CD4-positive, alpha-beta T cell (primary cell): Measurements from ENCODE around the gene ZNF792. TPM values are rescaled to one million over a fixed set of nuclear protein-coding genes. Genes with fewer than 3 reads are reported as not detected.
A peak's percentile ranks its signal among the peaks of the same experiment; 100 is the strongest.
"Not testable (repeated sequence)": the region's sequence is repeated elsewhere in the genome, so short reads cannot be mapped to it uniquely, and the experiment has no call there.

Source experiments
- ATAC-seq: fragments of 200-7000 bp; cut with Tn5 transposase; one replicate; pipeline ENCODE4 v1.10.0; 2022; ENCODE audit warnings: mild to moderate bottlenecking; ENCODE audit not compliant: poor library complexity
- CTCF ChIA-PET: fragments of 350-600 bp; sonication (Branson Sonifier 250); formaldehyde crosslinking; loops from one replicate; lab custom pipeline; 2021; ENCODE audit warnings: antibody characterized with exemption, inconsistent platforms; lab: Charles Lee
- POLR2A ChIA-PET: fragments of 350-600 bp; sonication (Branson Sonifier 250); formaldehyde crosslinking; loops from one replicate; lab custom pipeline; 2021; ENCODE audit warnings: antibody characterized with exemption, inconsistent platforms; lab: Charles Lee
- DNase-seq, 14 experiments: peaks; one replicate each; pipeline ENCODE4 v3.0.0-alpha.2; 2013 to 2020; ENCODE audit warnings: mixed read lengths in 2 of 14
- H3K27ac ChIP-seq, 2 donors: one replicate each; pipeline versions ENCODE4 v1.5.1 to v1.7.0; 2013; ENCODE audit warnings: low read length in 2 of 2, low read depth in 1 of 2, mild to moderate bottlenecking in 1 of 2
- H3K27me3 ChIP-seq, 2 experiments: 1 replicate in 1 of 2; 2 replicates in 1 of 2; pipeline versions ENCODE4 v1.6.1 to v1.7.0; 2013; ENCODE audit warnings: low read length in 2 of 2, control low read depth in 1 of 2, mild to moderate bottlenecking in 1 of 2, moderate library complexity in 1 of 2; ENCODE audit not compliant: insufficient read depth in 2 of 2, control insufficient read depth in 1 of 2
- H3K36me3 ChIP-seq: one replicate; pipeline ENCODE4 v1.6.1; 2013; ENCODE audit warnings: low read length, control low read depth; ENCODE audit not compliant: insufficient read depth
- H3K4me1 ChIP-seq: one replicate; pipeline ENCODE4 v1.6.1; 2013; ENCODE audit warnings: low read length, control low read depth; ENCODE audit not compliant: insufficient read depth
- H3K4me3 ChIP-seq: one replicate; pipeline ENCODE4 v1.5.1; 2013; ENCODE audit warnings: mild to moderate bottlenecking, low read length, moderate library complexity
- H3K9me3 ChIP-seq, 2 experiments: 1 replicate in 1 of 2; 2 replicates in 1 of 2; pipeline versions ENCODE4 v1.6.1 to v1.7.0; 2013; ENCODE audit warnings: low read length in 2 of 2, mild to moderate bottlenecking in 2 of 2, control low read depth in 1 of 2, moderate library complexity in 1 of 2; ENCODE audit not compliant: control insufficient read depth in 1 of 2, insufficient read depth in 1 of 2
- H3K27ac Mint-ChIP-seq: one replicate; pipeline ENCODE4 v1.8.0; 2020; ENCODE audit warnings: mixed read lengths
- H3K27me3 Mint-ChIP-seq: one replicate; pipeline ENCODE4 v1.8.0; 2021; ENCODE audit warnings: mixed read lengths
- H3K36me3 Mint-ChIP-seq: one replicate; pipeline ENCODE4 v1.8.0; 2021; ENCODE audit warnings: low read depth, mixed read lengths
- H3K4me1 Mint-ChIP-seq: one replicate; pipeline ENCODE4 v1.8.0; 2021; ENCODE audit warnings: low read depth, mixed read lengths
- H3K4me3 Mint-ChIP-seq: one replicate; pipeline ENCODE4 v1.8.0; 2020; ENCODE audit warnings: mild to moderate bottlenecking, mixed read lengths
- H3K9me3 Mint-ChIP-seq: one replicate; pipeline ENCODE4 v1.8.0; 2020; ENCODE audit warnings: mixed read lengths
- CTCF ChIP-seq: fragments of 200-600 bp; IDR thresholded peaks from one replicate; pipeline ENCODE4 v1.8.0; 2022; ENCODE audit warnings: antibody characterized with exemption, mild to moderate bottlenecking
- intact Hi-C, 2 experiments: fragments of 100-400 bp; cut with DNase I in 1 of 2; cut with micrococcal nuclease in 1 of 2; formaldehyde crosslinking; loops; one replicate each; pipeline versions ENCODE4 v1.15.1 to v1.9.0; 2023 to 2025; cut with DNase I, micrococcal nuclease
- total RNA-seq, 174 experiments: library from RNA in 2 of 174; stranded (reverse) in 2 of 174; gene quantifications; one replicate each; pipeline ENCODE4 v1.2.3 and lab custom pipeline; 2021 to 2026

The ZNF792 gene
- total RNA-seq, 2 experiments from 2014 or later = 6.8 to 8.9 TPM

- Mint-ChIP-seq H3K9me3 (no peaks in the 10 kb centered on the region), H3K27ac (peak within 1 kb of the TSS; percentile 71), H3K4me3 (peak within 1 kb of the TSS; percentile 91), H3K36me3 (peaks cover 33% of the 10 kb centered on the region), H3K27me3 (peaks cover 9% of the 10 kb centered on the region), H3K4me1 (peaks cover 28% of the 10 kb centered on the region)
- no peak within 1 kb of the TSS for H3K27ac ChIP-seq
- POLR2A ChIA-PET = interaction anchor here (0.8 to 1.8 kb wide), 14 partner anchors 35 to 722 kb away, joined by 3 to 12 read pairs (median 4); partner anchors contain the start of genes COX6B1, GRAMD1A, ZNF181 and ZNF302
- H3K36me3 ChIP-seq = peaks cover 2% of the 10 kb centered on the region
- H3K4me1 ChIP-seq = peaks cover 13% of the 10 kb centered on the region
- no peak for TF ChIP-seq CTCF
- H3K4me3 ChIP-seq = peak within 1 kb of the TSS; percentile 89
- peaks cover 0 to 10% of the 10 kb centered on the region in 2 experiments for H3K9me3 ChIP-seq
- DNase-seq = peak; percentile 62 to 90 (median 79)
- CTCF ChIA-PET = interaction anchor here (0.6 kb wide), 1 partner anchor 194 kb away, joined by 3 read pairs; no protein-coding TSS in a partner anchor
- ATAC-seq = peak; percentile 93
- H3K27me3 ChIP-seq = peaks cover 0 to 7% of the 10 kb centered on the region in 2 experiments
- intact Hi-C loops = loop anchor here in 1 of 2 experiments (5.0 kb wide), 1 partner anchor 90 kb away; no protein-coding TSS in a partner anchor
Measured at GRCh38 chr19:34926685-34927375, 37.2 kb downstream of the ZNF792 start, which contains the start of gene ZNF30. TSS of gene ZNF30 (plus strand) at chr19:34926903. CDS start at chr19:34929948, 3,045 bp downstream.

GRCh38 chr19:34926361-34926684, 37.7 kb downstream of the ZNF792 start:
- DNase-seq (no peak), ATAC-seq (no peak)
- Mint-ChIP-seq H3K27ac (peak overlapping the region; percentile 71), H3K36me3 (peaks cover 28% of the 10 kb centered on the region), H3K9me3 (no peaks in the 10 kb centered on the region), H3K4me1 (peaks cover 28% of the 10 kb centered on the region), H3K4me3 (peak overlapping the region; percentile 91), H3K27me3 (peaks cover 9% of the 10 kb centered on the region)
- H3K27me3 ChIP-seq = peaks cover 0 to 7% of the 10 kb centered on the region in 2 experiments
- peaks cover 13% of the 10 kb centered on the region for H3K4me1 ChIP-seq
- POLR2A ChIA-PET = interaction anchor here (0.8 to 1.8 kb wide), 13 partner anchors 36 to 722 kb away, joined by 3 to 12 read pairs (median 4); partner anchors contain the start of genes COX6B1, GRAMD1A, ZNF181 and ZNF302
- H3K9me3 ChIP-seq = peaks cover 0 to 10% of the 10 kb centered on the region in 2 experiments
- H3K4me3 ChIP-seq = peak overlapping the region; percentile 89
- no peak overlapping the region for H3K27ac ChIP-seq
- TF ChIP-seq CTCF = no peak
- intact Hi-C loops = loop anchor here in 1 of 2 experiments (5.0 kb wide), 1 partner anchor 89 kb away; no protein-coding TSS in a partner anchor
- CTCF ChIA-PET = no interaction called here
- H3K36me3 ChIP-seq = no peaks in the 10 kb centered on the region

- Histone ChIP-seq H3K27me3 (peaks cover 0 to 7% of the 10 kb centered on the region in 2 experiments), H3K36me3 (no peaks in the 10 kb centered on the region), H3K4me3 (no peak overlapping the region), H3K9me3 (peaks cover 0 to 10% of the 10 kb centered on the region in 2 experiments), H3K4me1 (peaks cover 13% of the 10 kb centered on the region), H3K27ac (no peak overlapping the region)
- ChIA-PET CTCF (no interaction called here), POLR2A (no interaction called here)
- ATAC-seq (no peak), DNase-seq (no peak)
- H3K36me3 Mint-ChIP-seq = peaks cover 21% of the 10 kb centered on the region
- no peak for TF ChIP-seq CTCF
- peaks cover 13% of the 10 kb centered on the region for H3K27me3 Mint-ChIP-seq
- no peak overlapping the region for H3K27ac Mint-ChIP-seq
- H3K4me3 Mint-ChIP-seq = peak overlapping the region; percentile 38
- peaks cover 28% of the 10 kb centered on the region for H3K4me1 Mint-ChIP-seq
- intact Hi-C loops = loop anchor here in 1 of 2 experiments (5.0 kb wide), 1 partner anchor 88 kb away; no protein-coding TSS in a partner anchor
- H3K9me3 Mint-ChIP-seq = no peaks in the 10 kb centered on the region
Measured at GRCh38 chr19:34925278-34925855, 38.7 kb downstream of the ZNF792 start.

GRCh38 chr19:34920090-34920786, 43.8 kb downstream of the ZNF792 start:
- H3K36me3 Mint-ChIP-seq, H3K4me3 ChIP-seq, H3K4me1 Mint-ChIP-seq, H3K4me1 ChIP-seq, ATAC-seq, H3K27ac ChIP-seq, H3K4me3 Mint-ChIP-seq, DNase-seq, H3K36me3 ChIP-seq, POLR2A ChIA-PET, H3K27me3 ChIP-seq, intact Hi-C loops, H3K9me3 Mint-ChIP-seq, CTCF ChIA-PET, H3K27ac Mint-ChIP-seq: not testable (repeated sequence)
- H3K27me3 Mint-ChIP-seq = peaks cover 13% of the 10 kb centered on the region
- H3K9me3 ChIP-seq = peaks cover 8 to 17% of the 10 kb centered on the region in 2 experiments
